HG02981 (cell line): ENCODE data around the gene HMGN1.

Experiments used
- ATAC-seq: cut with Tn5 transposase; IDR thresholded peaks from one replicate; pipeline ENCODE4 v1.9.1; 2021; ENCODE audit warnings: mild to moderate bottlenecking, moderate library complexity; ENCODE audit not compliant: unreplicated experiment

The HMGN1 gene

DNA sequence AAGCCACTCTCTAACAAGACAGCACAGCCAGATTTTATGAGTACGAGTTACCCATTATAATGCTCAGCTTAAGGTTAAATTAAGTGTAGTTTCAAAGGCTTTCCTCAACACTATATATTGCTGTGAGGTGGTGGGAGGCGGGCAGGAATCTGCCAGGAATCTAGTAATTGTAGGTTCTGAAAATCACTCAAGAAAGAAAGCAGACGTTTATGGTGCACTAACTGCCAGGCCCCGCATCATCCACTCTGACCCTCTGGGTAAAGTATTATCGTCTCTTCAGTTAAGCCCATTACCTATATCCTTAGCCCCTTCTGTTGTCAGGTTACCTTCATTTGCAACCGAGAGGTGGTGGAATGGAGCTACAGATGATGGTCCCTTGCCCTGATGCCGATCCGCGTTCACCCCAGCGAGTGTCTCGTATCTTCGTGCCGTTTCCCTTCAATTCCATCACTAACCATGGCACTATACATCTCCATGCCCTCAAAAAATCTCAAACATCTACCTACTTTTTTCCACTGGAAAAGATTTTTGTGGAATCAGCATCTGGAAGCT, 12.4 kb downstream of the HMGN1 start:
- no peak for ATAC-seq

- no peak for ATAC-seq
Measured at GRCh38 chr21:39334611-39335010, 14.3 kb downstream of the HMGN1 start.

- no peak for ATAC-seq
Measured at GRCh38 chr21:39332175-39332574, 16.7 kb downstream of the HMGN1 start.

- ATAC-seq, result no peak
Measured at GRCh38 chr21:39330001-39330400, 18.9 kb downstream of the HMGN1 start.

GRCh38 chr21:39327727-39328126, 21.2 kb downstream of the HMGN1 start:
- no peak for ATAC-seq

DNA sequence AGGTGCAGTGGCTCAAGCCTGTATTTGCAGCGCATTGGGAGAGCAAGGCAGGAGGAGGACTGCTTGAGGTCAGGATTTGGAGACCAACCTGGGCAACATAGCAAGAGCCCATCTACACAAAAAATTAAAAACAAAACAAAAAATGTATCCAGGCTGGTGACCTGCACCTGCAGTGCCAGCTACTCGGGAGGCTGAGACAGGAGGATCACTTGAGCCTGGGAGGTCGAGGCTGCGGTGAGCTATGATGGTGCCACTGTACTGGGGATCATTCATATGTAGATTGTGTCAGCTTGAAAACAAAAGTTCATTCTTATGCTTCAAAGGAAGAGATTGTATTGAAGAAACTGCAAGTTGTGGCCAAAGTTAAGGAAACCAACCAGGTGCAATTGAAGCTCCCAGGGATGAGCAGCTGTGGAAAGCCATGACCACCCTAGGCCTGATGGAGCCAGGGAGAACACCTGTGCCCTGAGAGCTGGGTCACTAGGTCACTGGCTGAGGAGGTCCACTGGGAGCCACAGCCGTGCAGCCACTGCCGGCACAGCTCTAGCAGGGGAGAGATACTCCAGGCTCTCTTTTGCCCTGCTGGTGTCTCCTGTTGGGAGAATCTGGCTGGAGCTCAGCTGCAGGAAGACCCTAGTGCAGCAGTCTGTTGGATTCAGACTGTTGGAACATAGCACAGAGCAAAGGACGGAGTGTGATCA, 22.1 kb downstream of the HMGN1 start:
- ATAC-seq, result no peak

- ATAC-seq, result no peak
Measured at GRCh38 chr21:39325458-39325857, 23.4 kb downstream of the HMGN1 start.

GRCh38 chr21:39321424-39321823, 27.5 kb downstream of the HMGN1 start:
- ATAC-seq, result no peak

DNA sequence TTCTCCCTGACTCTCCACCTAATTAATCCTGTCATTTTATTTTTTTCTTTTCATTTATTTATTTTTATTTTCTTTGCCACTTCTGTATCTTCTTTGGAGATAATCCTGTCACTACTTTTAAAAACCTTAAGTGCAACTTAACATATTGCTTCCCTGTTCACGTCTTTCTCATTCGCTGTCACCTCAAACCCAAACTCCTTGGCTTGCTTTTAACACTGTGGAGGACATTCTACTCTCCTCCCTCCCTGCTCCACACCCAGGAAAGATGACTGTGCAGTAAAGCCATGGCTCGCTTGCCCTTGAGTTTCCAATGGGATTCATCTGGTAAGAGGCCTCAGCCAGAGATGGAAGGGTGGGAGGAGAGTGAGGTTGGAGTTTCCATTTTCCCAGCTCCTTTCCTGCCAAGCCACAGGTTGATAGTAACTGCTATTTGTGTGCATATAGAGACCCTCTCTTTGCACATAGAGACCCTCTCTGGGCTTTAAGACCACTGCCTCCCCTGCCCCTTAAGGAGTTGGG, 29.0 kb downstream of the HMGN1 start:
- no peak for ATAC-seq

DNA sequence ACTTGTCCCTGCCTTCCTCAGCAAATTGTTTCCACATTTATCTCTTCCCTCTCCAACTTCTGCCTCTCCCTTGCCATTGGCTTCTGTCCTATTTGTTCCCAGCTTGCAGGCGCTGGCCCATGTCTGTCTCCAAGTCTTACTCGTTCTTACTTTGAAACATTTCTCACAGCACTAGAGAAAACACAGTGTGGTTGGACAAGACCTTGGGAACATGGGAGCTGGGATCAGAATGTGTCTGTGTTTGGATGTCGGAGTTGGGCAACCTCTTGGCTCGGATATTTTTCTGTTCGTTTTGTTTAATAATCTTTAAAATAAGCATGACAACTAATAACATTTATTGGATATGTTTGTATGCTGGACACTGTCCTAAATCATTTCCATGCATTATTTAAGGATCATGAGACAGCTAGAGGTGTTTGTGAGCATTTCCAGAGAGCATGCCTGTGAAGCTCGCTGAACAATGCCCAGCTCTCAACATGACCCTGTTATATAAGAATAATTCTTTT, 29.6 kb downstream of the HMGN1 start:
- no peak for ATAC-seq

GRCh38 chr21:39318091-39318959, 30.6 kb downstream of the HMGN1 start:
- no peak for ATAC-seq

GRCh38 chr21:39317134-39318090, 31.5 kb downstream of the HMGN1 start:
- ATAC-seq, result no peak

GRCh38 chr21:39316729-39317128, 32.2 kb downstream of the HMGN1 start:
- ATAC-seq, result no peak

DNA sequence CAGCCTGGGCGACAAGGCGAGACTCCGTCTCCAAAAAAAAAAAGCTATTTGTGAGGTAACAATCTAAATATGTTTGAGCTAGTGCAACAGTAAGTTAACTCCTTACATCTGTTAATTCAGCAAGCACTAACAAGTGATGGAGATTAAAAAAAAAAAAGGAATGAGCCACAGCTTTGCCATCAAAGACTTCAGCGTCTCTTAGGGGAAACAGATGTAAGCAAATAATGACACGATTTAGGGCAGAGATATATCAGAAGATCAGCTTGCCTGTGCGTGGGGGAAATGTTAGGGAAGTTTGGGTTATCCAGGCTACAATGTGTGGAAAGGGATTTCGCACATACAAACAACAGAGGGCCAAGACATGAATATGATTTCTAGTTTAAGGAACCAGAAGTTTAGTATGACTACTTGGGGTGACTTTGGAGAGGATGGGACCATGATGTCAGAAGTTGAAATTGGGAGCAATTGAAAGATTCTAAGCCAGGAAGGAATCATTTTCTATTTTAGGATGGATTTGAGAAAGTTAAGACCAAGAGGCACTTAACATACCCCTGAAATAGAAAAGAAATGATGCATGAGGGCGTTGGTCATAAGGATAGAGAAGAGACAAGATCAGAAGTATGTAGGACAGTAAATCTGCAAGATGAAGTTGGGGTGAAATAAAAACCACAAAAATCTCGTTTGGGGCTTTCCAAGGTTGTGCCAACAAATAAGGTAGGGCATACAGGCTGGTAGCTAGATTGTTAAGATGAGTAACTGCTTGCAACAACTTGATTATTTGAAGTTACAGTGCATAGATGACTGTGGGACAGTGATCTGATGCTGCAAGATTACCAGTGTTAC, 33.1 kb downstream of the HMGN1 start:
- ATAC-seq, result no peak

DNA sequence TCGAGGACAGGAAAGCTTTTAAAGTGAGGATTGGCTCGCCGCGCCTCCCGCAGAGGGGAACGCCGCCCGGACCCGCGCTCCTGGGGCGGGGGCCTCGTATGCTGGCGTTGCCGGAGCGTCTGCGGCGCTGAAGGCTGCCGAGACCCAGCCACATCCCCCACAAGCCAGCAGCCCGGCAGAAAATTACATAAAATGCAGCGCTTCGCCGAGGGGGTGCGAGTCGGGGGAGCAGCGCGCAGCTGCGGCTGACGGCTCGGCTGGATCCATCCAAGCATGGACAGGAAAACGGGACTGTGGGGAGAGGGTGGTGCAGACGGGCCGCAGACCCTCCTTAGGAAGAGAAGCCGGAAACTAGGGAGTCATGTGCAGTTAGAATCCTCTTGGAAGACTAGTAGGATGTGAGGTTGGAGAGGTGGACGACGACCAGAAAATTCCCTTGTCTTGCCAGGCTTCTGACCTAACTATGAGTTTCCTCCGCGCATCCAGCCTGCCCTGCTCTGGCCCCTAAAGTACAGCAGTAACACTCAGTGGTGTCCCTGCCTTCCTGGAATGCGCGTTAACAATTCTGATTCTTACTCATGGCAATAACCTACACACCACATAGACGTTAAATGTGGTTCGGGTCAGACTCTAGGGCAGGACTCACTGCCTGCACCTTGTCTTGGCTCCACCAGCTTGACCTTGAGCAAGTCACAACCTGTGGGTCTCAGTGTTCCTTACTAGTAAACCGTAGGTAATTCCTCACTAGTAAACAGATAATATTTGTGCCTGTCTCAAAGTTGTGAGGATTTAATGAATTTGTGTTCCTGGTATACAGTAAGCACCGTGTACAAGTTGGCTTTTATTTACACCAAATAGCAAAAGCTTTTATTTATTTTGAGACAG, 34.5 kb downstream of the HMGN1 start:
- ATAC-seq, result peak; percentile 3

DNA sequence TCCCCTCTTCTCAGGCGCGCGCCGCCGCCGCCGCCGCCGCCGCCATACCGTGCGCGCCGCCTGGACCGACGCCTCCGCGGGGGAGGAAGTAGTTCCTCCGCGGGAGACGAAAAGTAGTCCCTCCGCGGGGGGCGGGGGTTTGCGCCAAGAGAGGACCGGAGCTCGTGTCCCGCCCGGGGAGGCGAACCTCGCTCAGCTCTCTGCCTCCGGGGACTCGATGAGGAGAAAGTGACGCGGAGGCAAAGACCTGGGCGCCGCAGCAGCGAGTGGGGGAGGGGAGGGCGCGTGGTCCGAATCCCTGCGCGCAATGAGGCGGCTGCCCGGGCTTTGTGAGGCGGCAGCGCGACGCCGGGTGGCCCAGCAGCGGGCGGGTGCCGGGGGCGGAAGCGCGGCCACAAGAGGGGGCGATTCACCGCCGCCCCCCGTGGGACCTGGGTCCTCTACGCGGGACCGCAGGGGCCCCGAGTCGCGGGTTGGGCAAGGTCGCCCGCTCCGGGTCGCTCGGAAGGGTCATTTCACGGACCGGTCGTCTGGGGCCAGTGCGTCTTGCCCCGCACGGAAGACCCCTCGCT, 35.2 kb downstream of the HMGN1 start, which contains the start of gene BRWD1:
Gene BRWD1, minus strand, starts transcription at position 62 of the 572 bp plus-strand sequence. CDS start 141 bp downstream, outside the sequence.
- peak; percentile 47 for ATAC-seq

- peak; percentile 8 for ATAC-seq
Measured at GRCh38 chr21:39313042-39313570, 35.8 kb downstream of the HMGN1 start.
